ENCODE results near the gene SHH.

SHH gene

GRCh38 chr7:155834486-155835048, 22.3 kb upstream of the SHH start:
- H3K27ac ChIP-seq = no peak overlapping the region
- TF ChIP-seq CTCF (conservative IDR thresholded peaks at IDR 0.05) = no peak

- no peak for TF ChIP-seq CTCF (conservative IDR thresholded peaks at IDR 0.05)
- H3K27ac ChIP-seq = no peak overlapping the region
Observed at GRCh38 chr7:155833651-155834050, 21.4 kb upstream of the SHH start.

GRCh38 chr7:155832581-155832981, 20.3 kb upstream of the SHH start:
- no peak for TF ChIP-seq CTCF (conservative IDR thresholded peaks at IDR 0.05)
- no peak overlapping the region for H3K27ac ChIP-seq

- TF ChIP-seq CTCF (conservative IDR thresholded peaks at IDR 0.05) = no peak
Observed at GRCh38 chr7:155831807-155832524, 19.7 kb upstream of the SHH start.

GRCh38 chr7:155830961-155831806, 18.9 kb upstream of the SHH start:
- no peak overlapping the region for H3K27ac ChIP-seq
- TF ChIP-seq CTCF (conservative IDR thresholded peaks at IDR 0.05) = no peak

More at GRCh38 chr7:155831807-155832524, 19.7 kb upstream of the SHH start:
- no peak overlapping the region for H3K27ac ChIP-seq

- no peak for TF ChIP-seq CTCF (conservative IDR thresholded peaks at IDR 0.05)
Observed at GRCh38 chr7:155829796-155830470, 17.7 kb upstream of the SHH start.

GRCh38 chr7:155825336-155825735, 13.1 kb upstream of the SHH start:
- H3K27ac ChIP-seq = no peak overlapping the region
- no peak for TF ChIP-seq CTCF (conservative IDR thresholded peaks at IDR 0.05)

More at GRCh38 chr7:155829796-155830470, 17.7 kb upstream of the SHH start:
- no peak overlapping the region for H3K27ac ChIP-seq
